Upper lobe of left lung (tissue), 4 donors: ENCODE results near the gene SPATS2.

ENCODE experiments used
- EP300 ChIP-seq, 4 donors: sonication (generic); formaldehyde crosslinking; IDR thresholded peaks; one replicate each; pipeline ENCODE4 v1.5.1; 2017; ENCODE audit warnings: antibody characterized with exemption in 4 of 4, control low read depth in 2 of 4
- POLR2A ChIP-seq, 4 donors: fragments of 450-650 bp; IDR thresholded peaks; one replicate each; pipeline ENCODE4 v1.5.1; 2016 to 2017; ENCODE audit warnings: antibody characterized with exemption in 4 of 4, mild to moderate bottlenecking in 2 of 4
- POLR2AphosphoS5 ChIP-seq, 2 donors: sonication (generic); formaldehyde crosslinking; IDR thresholded peaks; one replicate each; pipeline ENCODE4 v1.5.1; 2017; ENCODE audit warnings: antibody characterized with exemption in 2 of 2
- TF ChIP-seq, protein P1 (sequence below), 6 experiments: fragments of 450-650 bp in 4 of 6; fragments of 200-600 bp in 2 of 6; sonication (generic) in 2 of 6; IDR thresholded peaks; one replicate each; pipeline ENCODE4 v1.5.1; 2016 to 2019; ENCODE audit warnings: antibody characterized with exemption in 6 of 6

DNA sequence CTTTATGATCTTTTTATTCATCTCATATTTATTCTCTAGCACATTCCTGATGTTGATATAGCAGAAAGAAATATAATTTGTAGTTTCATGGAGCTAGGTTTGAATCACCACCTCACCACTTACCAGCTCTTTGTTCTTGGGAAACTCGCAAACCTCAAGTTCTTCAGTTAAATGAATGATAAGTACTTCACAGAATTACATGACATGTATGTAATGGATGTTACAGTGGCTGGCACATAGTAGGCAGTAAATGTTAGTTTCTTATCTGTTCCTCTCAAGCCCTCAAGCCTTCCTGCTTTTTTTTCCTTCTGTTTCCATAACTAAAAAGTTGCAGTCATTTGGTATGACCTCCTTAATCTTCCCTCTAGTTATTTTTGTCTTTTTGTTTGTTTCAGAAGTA lies 54.9 kb downstream of the SPATS2 start:
- TF ChIP-seq, protein P1, sequence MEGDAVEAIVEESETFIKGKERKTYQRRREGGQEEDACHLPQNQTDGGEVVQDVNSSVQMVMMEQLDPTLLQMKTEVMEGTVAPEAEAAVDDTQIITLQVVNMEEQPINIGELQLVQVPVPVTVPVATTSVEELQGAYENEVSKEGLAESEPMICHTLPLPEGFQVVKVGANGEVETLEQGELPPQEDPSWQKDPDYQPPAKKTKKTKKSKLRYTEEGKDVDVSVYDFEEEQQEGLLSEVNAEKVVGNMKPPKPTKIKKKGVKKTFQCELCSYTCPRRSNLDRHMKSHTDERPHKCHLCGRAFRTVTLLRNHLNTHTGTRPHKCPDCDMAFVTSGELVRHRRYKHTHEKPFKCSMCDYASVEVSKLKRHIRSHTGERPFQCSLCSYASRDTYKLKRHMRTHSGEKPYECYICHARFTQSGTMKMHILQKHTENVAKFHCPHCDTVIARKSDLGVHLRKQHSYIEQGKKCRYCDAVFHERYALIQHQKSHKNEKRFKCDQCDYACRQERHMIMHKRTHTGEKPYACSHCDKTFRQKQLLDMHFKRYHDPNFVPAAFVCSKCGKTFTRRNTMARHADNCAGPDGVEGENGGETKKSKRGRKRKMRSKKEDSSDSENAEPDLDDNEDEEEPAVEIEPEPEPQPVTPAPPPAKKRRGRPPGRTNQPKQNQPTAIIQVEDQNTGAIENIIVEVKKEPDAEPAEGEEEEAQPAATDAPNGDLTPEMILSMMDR (IDR thresholded peaks at IDR 0.05): no peak
- no peak for TF ChIP-seq POLR2AphosphoS5 (IDR thresholded peaks at IDR 0.05)
- no peak for TF ChIP-seq EP300 (IDR thresholded peaks at IDR 0.05)
- no peak for TF ChIP-seq POLR2A (IDR thresholded peaks at IDR 0.05)
